GM18526 (cell line): ENCODE measurements around the gene CFAP54.

Experiments used
- POLR2A ChIP-seq: IDR thresholded peaks from 3 replicates; pipeline ENCODE4 v1.6.1; 2011; ENCODE audit not compliant: insufficient read length; ENCODE audit errors: extremely low read depth

Gene CFAP54

DNA sequence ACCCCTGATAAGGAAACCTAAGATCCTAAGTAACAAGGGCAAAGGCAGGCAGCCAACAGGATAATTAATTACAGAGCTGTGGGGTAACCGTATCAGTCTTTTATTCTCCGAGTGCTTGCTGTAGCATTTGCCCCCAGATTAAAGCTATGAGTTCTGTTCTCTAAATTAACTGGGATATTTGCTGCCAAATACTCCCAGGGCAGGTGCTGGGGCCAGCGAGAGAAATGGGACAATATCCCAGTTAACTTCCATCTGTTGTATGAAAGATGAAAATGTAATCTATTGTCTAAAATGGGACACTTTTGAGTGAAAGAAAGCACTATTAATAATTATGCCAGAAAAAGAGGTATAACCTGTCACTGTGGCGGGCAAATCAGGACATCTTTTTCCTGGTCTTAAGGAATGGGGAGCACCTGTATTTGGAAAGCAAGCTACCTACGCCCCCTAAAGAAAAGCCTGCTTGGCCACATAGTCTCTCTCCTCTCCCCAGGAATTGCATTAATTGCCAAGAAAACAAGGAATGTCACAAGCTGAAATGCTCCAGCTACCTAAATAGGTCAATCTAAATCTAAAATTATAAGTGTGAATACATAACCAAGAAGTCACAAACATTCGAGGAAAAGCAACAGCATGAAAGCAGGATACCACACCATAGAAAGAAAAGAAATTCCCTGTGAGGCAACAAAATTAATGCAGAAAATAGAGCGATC is 26.7 kb upstream of the CFAP54 start:
- TF ChIP-seq POLR2A = no peak

DNA sequence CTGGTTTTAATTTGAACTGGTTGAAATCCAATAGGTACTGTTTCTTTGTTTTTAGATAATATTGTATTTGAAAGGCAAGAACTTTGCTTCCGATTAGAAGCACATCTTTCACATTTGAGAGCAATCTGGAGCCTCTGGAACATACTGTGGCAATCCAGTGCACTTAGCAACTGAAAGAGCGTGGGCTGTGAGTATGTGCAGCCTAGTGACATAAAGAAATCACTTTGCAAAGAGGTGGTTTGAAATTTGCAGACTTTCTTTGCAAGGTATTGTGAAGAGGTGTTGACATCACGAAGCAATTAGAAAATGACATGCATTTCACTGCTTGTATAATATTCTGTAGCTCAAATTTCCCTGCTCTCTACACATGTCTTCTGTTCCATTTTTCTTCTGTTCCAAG is 23.5 kb upstream of the CFAP54 start:
- TF ChIP-seq POLR2A = no peak

DNA sequence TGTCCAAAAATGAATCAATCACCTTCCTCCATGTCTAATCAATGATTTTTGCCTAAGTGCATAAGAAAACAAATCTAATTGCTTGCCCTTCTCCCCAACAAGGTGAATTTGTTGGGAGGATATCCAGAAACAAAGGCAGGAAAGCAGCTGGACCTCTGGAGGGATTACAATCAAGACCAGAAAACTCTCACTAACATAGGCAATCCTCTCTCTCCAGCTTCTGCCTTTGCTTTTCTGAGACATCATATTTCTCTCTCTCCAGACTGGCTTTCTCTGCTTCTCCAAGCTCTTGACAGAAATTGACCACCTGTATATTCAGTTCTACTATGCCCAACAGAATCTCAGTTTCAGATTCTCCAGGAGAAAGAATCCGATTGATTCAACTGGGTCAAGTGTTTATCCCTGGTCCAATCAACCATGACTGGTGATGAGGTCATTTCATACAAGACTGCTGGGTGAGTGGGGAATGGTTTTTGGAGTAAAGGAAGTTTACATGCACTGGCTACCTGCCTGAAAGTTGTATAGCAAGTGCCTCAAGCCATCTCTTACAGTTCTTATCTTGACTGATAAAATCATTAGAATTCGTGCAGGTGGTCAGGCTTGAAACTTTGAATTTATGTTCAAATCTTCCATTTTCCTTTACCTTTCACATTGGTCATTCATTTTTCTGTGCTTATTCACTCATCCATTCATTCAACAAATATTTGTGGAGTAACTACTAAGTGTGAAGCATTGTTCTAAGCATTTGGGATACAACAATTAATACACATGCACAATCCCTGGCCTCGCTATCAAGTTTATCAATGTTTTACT is 22.2 kb upstream of the CFAP54 start:
- no peak for TF ChIP-seq POLR2A

DNA sequence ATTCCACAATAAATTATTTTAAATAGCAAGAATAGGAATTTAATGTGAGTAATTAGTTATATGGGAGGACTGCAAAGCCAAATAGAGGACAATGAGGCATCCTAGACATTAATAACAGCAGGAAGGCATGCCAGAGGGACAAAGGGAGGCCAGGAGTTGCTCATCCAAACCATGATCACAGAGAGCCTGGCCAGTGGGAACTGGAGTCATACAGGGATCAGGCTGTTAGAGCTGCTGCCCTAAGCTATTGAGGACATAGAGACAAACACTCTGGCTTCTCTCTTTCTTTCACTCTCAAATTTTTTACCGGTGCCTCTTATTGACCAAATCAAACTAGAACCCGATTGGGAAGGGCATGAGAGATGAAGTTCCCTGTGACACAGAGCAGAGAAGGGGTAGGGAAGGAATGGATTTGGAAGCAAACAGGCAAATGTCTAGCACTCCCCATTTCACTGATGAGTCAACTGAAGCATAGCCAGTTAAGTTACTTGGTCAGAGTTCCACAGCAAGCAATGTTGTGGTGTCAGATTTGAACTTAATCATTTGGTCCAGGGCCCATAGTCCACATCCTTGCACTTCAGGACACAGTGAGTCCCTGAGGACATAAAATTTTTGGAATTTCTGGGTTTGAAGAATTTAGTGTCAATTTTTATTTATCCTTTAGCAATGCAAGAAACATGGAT is 17.9 kb upstream of the CFAP54 start:
- no peak for TF ChIP-seq POLR2A

DNA sequence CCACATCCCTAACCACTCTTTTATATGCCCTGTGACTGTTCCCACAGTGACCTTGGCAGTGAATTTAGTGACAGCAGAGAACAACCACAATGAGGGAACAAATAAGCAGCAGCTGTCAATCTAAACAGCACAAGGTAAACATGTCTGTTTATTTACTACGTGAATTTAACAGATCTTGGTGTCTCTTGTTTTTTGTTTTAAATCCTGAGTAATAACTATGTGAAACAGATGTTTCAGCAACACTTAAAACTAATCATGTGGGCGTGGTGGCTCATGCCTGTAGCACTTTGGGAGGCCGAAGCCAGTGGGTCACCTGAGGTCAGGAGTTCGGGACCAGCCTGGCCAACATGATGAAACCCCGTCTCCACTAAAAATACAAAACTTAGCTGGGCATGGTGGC is 17.0 kb upstream of the CFAP54 start:
- no peak for TF ChIP-seq POLR2A

GRCh38 chr12:96473394-96474093 is 15.8 kb upstream of the CFAP54 start:
- TF ChIP-seq POLR2A = no peak

DNA sequence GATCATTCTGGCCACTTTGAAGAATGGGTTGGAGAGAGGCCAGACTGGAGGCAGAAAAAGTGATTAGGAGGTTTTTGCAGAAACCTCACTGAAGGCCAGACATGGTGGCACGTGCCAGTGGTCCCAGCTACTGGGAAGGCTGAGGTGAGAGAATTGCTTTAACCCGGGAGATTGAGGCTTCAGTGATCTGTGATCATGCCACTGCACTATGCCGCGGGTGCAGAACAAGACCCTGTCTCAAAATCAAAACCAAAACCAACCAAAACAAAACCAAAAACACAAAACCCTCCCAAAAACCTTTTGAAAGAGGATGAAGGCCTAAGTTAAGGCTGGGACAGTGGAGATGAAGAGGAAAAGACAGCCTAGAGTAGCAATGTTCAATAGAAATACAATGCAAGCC is 15.2 kb upstream of the CFAP54 start:
- TF ChIP-seq POLR2A = no peak

DNA sequence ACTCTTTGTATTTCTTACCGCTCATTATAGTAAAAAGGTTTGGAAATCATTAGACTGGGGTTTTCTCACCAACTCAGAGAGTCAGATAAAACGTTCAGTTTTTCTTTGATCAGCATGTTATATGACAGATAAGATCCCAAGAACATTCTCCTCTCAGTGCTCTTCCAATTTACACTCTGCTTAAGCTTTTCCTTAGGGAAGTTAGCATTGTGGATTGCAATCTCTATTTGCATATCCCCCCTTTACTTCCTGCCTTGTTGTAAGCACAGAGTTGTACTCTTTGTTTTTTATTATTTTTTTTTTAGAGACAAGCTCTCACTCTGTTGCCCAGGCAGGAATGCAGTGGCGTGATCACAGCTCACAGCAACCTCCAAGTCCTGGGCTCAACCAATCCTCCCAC is 11.4 kb upstream of the CFAP54 start:
- no peak for TF ChIP-seq POLR2A

DNA sequence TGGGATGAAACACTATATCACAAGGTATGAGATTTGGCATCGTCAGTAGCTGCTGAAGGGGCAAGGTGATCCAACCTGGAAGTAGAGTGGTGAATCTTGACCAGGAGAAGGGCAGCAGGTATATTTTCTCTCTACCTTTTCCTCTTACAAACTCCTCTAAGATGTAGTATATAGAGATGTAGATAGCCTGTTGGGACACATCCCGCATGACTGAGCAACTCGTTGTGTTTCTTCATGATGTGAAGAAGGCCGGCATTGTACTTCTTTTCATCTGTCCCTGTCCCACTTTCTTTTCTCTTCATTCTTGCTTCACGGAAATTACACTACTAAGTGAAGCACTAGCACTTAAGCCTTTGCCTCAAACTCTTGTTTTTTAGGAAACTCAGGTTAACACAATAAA is 7.3 kb upstream of the CFAP54 start:
- no peak for TF ChIP-seq POLR2A

GRCh38 chr12:96483116-96483515 is 6.3 kb upstream of the CFAP54 start:
- no peak for TF ChIP-seq POLR2A

DNA sequence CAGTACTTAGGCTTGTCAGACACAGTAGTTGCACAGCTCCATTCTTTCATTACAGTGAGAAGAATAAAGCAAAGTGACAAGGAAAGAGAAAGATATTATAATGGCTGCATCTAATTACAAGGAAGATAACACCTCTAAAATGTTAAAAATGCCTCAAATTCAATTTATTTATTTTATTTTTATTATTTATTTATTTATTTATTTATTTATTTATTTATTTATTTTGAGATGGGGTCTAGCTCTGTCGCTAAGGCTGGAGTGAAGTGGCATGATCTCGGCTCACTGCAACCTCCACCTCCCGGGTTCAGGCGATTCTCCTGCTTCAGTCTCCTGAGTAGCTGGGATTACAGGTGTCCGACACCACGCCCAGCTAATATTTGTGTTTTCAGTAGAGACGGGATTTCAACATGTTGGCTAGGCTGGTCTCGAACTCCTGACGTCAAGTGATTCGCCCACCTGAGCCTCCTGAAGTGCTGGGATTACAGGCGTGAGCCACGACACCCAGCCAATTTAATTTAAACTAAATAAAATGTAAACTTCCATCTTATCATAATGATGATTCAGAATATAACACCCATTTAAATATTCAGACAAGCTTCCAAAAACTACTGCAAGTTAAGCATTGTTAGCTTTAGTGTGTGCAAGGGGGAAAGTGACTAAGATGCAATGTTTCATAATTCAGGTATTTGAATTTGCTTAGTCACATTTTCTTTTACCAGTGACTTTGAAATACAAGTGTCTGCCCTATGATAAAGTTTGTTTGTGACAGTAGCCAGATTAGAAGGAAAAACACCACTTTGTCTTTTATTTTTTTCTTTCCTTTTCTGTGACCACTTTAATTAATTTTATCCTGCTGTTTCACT is 2.4 kb upstream of the CFAP54 start:
- no peak for TF ChIP-seq POLR2A

DNA sequence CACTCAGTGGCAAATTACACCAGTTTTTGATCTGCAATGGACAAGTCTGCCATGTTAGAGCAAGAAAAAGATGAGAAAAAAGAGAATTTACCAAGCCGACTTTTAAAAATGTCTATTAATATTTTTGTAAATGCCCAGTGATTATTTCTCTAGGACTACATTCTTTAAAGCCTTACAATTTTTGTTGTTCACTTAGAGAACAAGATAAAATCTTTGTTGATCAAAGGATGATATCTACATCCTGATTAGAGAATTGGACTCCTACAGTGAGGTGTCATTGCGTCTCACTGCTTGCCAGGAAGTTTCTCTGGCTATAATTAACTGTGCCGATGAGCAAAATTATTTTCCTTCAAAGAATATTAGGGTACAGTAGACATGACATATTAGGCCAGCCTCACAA is 1.7 kb upstream of the CFAP54 start:
- no peak for TF ChIP-seq POLR2A

DNA sequence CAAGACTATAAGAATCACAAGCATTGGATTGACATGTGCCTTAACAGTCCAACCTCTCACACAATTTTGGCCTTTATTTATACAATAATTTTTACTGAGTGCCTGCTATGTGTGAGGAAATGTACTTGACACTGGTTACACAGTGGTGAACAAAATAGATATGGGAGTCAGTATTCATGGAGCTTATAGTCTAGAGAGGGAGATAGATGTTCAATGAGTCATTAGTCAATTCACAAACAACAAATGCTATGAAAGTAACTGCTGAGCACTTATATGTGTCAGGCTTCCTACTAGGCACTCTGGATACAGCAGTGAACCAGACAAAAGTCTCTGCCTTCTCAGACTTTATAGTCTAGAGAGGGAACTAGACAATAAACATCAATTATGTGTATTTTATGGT is 3.7 kb downstream of the CFAP54 start:
- TF ChIP-seq POLR2A = no peak

DNA sequence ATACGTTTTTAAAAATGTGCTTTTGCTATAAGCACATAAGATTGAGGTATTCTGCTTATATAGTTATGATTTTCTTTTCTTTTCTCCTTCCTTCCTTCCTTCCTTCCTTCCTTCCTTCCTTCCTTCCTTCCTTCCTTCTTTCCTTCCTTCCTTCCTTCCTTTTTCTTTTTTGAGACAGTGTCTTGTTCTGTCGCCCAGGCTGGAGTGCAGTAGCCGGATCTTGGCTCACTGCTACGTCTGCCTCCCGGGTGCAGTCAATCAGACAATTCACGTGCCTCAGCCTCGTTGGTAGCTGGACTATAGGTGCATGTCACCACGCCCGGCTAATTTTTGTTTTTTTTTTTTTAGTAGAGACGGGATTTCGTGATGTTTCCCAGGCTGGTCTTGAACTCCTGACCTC is 5.8 kb downstream of the CFAP54 start:
- TF ChIP-seq POLR2A = no peak
